PC-9 (cell line): ENCODE measurements around the gene PI4K2A. TPM values are rescaled to one million over a fixed set of nuclear protein-coding genes. Genes with fewer than 3 reads are reported as not detected.
"Not testable (repeated sequence)": the region's sequence is repeated elsewhere in the genome, so short reads cannot be mapped to it uniquely, and the experiment has no call there.

Experiments
- BruUV-seq: library from RNA; stranded (reverse); fragments of 400-500 nt; replicated peaks from 2 replicates; lab custom pipeline; 2021; lab: Mats Ljungman, UMichigan
- CTCF ChIA-PET: fragments of 300-600 bp; sonication (Branson Sonifier 250); formaldehyde crosslinking; loops from one replicate; lab custom pipeline; 2022; ENCODE audit warnings: antibody characterized with exemption; lab: Charles Lee
- POLR2A ChIA-PET: fragments of 300-600 bp; sonication (Branson Sonifier 250); formaldehyde crosslinking; loops from one replicate; lab custom pipeline; 2022; ENCODE audit warnings: antibody characterized with exemption; ENCODE audit not compliant: unreplicated experiment; lab: Charles Lee
- DNase-seq, 2 experiments: peaks; one replicate each; pipeline versions ENCODE4 v3.0.0 to v3.0.0-alpha.2; 2015 to 2022; ENCODE audit warnings: mixed read lengths in 1 of 2
- H2AFZ ChIP-seq: fragments of 200-600 bp; sonication (generic); 2 replicates; pipeline ENCODE4 v1.8.1; 2017; ENCODE audit warnings: antibody characterized with exemption
- H3F3A ChIP-seq: fragments of 200-600 bp; sonication (generic); 2 replicates; pipeline ENCODE4 v1.8.1; 2017; ENCODE audit warnings: antibody characterized with exemption, mild to moderate bottlenecking, low read depth; ENCODE audit not compliant: insufficient read depth
- H3K27ac ChIP-seq: fragments of 200-600 bp; sonication (generic); 2 replicates; pipeline ENCODE4 v1.6.1; 2016; ENCODE audit warnings: mixed run types
- H3K27me3 ChIP-seq: fragments of 200-600 bp; sonication (generic); 2 replicates; pipeline ENCODE4 v1.6.1; 2016; ENCODE audit warnings: low read depth, mixed run types; ENCODE audit not compliant: insufficient read depth
- H3K36me3 ChIP-seq: fragments of 200-600 bp; sonication (generic); 2 replicates; pipeline ENCODE4 v1.6.1; 2016; ENCODE audit warnings: low read depth, mixed run types
- H3K4me1 ChIP-seq: fragments of 200-600 bp; sonication (generic); replicated peaks from 2 replicates; pipeline ENCODE4 v1.6.1; 2016; ENCODE audit warnings: mixed run types; ENCODE audit not compliant: insufficient read depth
- H3K4me2 ChIP-seq: fragments of 200-600 bp; sonication (generic); 2 replicates; pipeline ENCODE4 v1.6.1; 2017; ENCODE audit warnings: mixed run types
- H3K4me3 ChIP-seq: fragments of 200-600 bp; sonication (generic); 2 replicates; pipeline ENCODE4 v1.6.1; 2016; ENCODE audit warnings: mixed run types
- H3K79me2 ChIP-seq: fragments of 200-600 bp; sonication (generic); 2 replicates; pipeline ENCODE4 v1.6.1; 2017; ENCODE audit warnings: low read depth, mixed run types
- H3K9me2 ChIP-seq: fragments of 200-600 bp; sonication (generic); 2 replicates; pipeline ENCODE4 v1.8.1; 2017; ENCODE audit warnings: mild to moderate bottlenecking; ENCODE audit not compliant: insufficient read depth
- H3K9me3 ChIP-seq: fragments of 200-600 bp; sonication (generic); 2 replicates; pipeline ENCODE4 v1.8.1; 2016; ENCODE audit warnings: low read depth; ENCODE audit not compliant: insufficient read depth
- H4K20me1 ChIP-seq: fragments of 200-600 bp; sonication (generic); 2 replicates; pipeline ENCODE4 v1.8.1; 2017; ENCODE audit not compliant: insufficient read depth
- EZH2 ChIP-seq: fragments of 200-600 bp; sonication (generic); IDR thresholded peaks from 2 replicates; pipeline ENCODE4 v1.8.0; 2017; ENCODE audit warnings: antibody characterized with exemption, low read depth
- intact Hi-C: fragments of 100-400 bp; cut with micrococcal nuclease; formaldehyde crosslinking; loops from one replicate; pipeline ENCODE4 v1.10.0; 2022; ENCODE audit not compliant: unreplicated experiment
- total RNA-seq: library from RNA; stranded (reverse); gene quantifications from 2 replicates; pipeline ENCODE4 v1.2.3, GENCODE V29; 2021
- TF ChIP-seq, protein P1 (sequence below): fragments of 200-600 bp; sonication (generic); conservative IDR thresholded peaks from 2 replicates; pipeline ENCODE4 v1.6.1; 2017; ENCODE audit warnings: mixed run types, antibody characterized with exemption, mild to moderate bottlenecking, moderate library complexity

PI4K2A gene
- total RNA-seq, 1 experiment from 2014 or later: 20.3 TPM

GRCh38 chr10:97640868-97641811 is 669 bp downstream of the PI4K2A start:
- Histone ChIP-seq H4K20me1 (no peaks in the 10 kb centered on the region), H3K4me1 (peaks cover 9% of the 10 kb centered on the region), H3K27ac (no peak overlapping the region), H2AFZ (peak overlapping the region; percentile 71), H3K9me3 (no peaks in the 10 kb centered on the region), H3K27me3 (no peaks in the 10 kb centered on the region), H3K4me2 (peak overlapping the region; percentile 78), H3K4me3 (peak overlapping the region; percentile 93), H3K36me3 (no peaks in the 10 kb centered on the region), H3K79me2 (peaks cover 42% of the 10 kb centered on the region), H3K9me2 (no peaks in the 10 kb centered on the region), H3F3A (peaks cover 7% of the 10 kb centered on the region; the same call in 1 of the 2 replicates)
- BruUV-seq: TSS peak; percentile 43
- intact Hi-C loops: loop anchor here (1.0 kb wide), 1 partner anchor 8 kb away; no protein-coding TSS in a partner anchor
- ChIA-PET POLR2A (interaction anchor here (0.7 kb wide), 1 partner anchor 164 kb away, joined by 11 read pairs; no protein-coding TSS in a partner anchor), CTCF (no interaction called here)
- TF ChIP-seq, protein P1, sequence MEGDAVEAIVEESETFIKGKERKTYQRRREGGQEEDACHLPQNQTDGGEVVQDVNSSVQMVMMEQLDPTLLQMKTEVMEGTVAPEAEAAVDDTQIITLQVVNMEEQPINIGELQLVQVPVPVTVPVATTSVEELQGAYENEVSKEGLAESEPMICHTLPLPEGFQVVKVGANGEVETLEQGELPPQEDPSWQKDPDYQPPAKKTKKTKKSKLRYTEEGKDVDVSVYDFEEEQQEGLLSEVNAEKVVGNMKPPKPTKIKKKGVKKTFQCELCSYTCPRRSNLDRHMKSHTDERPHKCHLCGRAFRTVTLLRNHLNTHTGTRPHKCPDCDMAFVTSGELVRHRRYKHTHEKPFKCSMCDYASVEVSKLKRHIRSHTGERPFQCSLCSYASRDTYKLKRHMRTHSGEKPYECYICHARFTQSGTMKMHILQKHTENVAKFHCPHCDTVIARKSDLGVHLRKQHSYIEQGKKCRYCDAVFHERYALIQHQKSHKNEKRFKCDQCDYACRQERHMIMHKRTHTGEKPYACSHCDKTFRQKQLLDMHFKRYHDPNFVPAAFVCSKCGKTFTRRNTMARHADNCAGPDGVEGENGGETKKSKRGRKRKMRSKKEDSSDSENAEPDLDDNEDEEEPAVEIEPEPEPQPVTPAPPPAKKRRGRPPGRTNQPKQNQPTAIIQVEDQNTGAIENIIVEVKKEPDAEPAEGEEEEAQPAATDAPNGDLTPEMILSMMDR: no peak
- TF ChIP-seq EZH2: no peak
- no peak for DNase-seq

- H3K27me3 ChIP-seq, BruUV-seq, intact Hi-C loops: not testable (repeated sequence)
Measured at GRCh38 chr10:97642471-97643159, 2.1 kb downstream of the PI4K2A start.

GRCh38 chr10:97643441-97643985 is 3.0 kb downstream of the PI4K2A start:
- no peak overlapping the region for H3K27ac ChIP-seq
- H3K79me2 ChIP-seq: peaks cover 51% of the 10 kb centered on the region
- CTCF ChIA-PET: no interaction called here
- no peak overlapping the region for H3K4me3 ChIP-seq
- POLR2A ChIA-PET: no interaction called here
- BruUV-seq: no TSS peak
- H2AFZ ChIP-seq: no peak overlapping the region
- no peaks in the 10 kb centered on the region for H4K20me1 ChIP-seq
- H3F3A ChIP-seq: peaks cover 27% of the 10 kb centered on the region
- no peaks in the 10 kb centered on the region for H3K9me2 ChIP-seq
- H3K9me3 ChIP-seq: no peaks in the 10 kb centered on the region
- no peaks in the 10 kb centered on the region for H3K27me3 ChIP-seq
- no peaks in the 10 kb centered on the region for H3K36me3 ChIP-seq
- peak overlapping the region; percentile 7; the same call in 1 of the 2 replicates for H3K4me2 ChIP-seq
- intact Hi-C loops: no loop called here
- H3K4me1 ChIP-seq: peaks cover 27% of the 10 kb centered on the region
- TF ChIP-seq EZH2: no peak
- TF ChIP-seq, protein P1: no peak
- no peak for DNase-seq

More at GRCh38 chr10:97642471-97643159, 2.1 kb downstream of the PI4K2A start:
- DNase-seq, H3K4me3 ChIP-seq, H3K27ac ChIP-seq, H2AFZ ChIP-seq, H4K20me1 ChIP-seq, POLR2A ChIA-PET, H3K36me3 ChIP-seq, H3K9me3 ChIP-seq, H3K9me2 ChIP-seq: not testable (repeated sequence)
- CTCF ChIA-PET: interaction anchor here (0.7 kb wide), 1 partner anchor 204 kb away, joined by 4 read pairs; no protein-coding TSS in a partner anchor
- H3F3A ChIP-seq: peaks cover 21% of the 10 kb centered on the region
- peaks cover 47% of the 10 kb centered on the region for H3K79me2 ChIP-seq
- H3K4me2 ChIP-seq: peak overlapping the region; percentile 78; the same call in 1 of the 2 replicates
- H3K4me1 ChIP-seq: peaks cover 18% of the 10 kb centered on the region
